ENCODE data around the gene CCDC192.

Gene CCDC192

GRCh38 chr5:127809533-127809932 is 106.3 kb downstream of the CCDC192 start:
- no peak for DNase-seq (ENCODE audit: low spot score)

- no peak for DNase-seq (ENCODE audit: low spot score)
Observed at GRCh38 chr5:127810017-127810416, 106.8 kb downstream of the CCDC192 start.

- DNase-seq (ENCODE audit: low spot score) = no peak
Observed at GRCh38 chr5:127810707-127811490, 107.7 kb downstream of the CCDC192 start.

DNA sequence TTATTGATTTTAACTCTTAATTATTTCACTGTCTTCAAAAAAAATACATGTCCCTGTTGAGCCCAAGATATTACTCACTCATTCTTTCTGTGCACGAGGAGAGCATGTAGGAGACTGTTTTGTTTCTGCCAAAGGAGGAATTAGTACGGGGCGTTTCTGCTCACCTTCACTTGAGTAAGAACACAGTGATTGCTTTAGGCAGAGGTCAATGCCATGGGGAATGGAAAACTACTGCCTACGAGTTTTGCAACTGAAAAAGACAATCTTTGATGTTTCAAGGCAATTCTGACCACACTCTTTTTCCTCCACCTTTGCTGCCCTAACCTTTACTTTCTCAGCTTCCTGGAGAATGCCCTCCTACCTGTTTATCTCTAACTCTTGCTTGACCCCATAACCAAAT is 109.4 kb downstream of the CCDC192 start:
- DNase-seq (ENCODE audit: low spot score) = no peak

GRCh38 chr5:127813633-127814587 is 110.7 kb downstream of the CCDC192 start:
- DNase-seq (ENCODE audit: low spot score) = no peak

DNA sequence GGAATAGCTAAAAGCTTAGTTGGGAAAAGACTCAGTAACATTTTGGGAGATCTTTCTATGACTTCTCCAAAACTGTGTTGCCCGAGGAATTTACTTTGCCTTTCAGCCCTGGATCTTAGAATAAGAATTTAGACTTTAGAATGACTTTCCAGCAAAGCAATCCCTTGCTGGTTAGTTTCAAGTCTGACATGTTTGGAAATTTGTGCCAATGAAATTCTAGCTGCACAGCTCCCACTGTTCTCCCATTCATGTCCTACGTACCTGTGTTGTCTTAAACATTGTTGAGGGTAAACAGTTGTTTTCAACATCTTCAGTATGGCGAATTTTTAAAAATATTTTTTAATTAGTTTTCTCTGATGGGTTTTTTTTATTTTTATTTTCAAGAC is 111.4 kb downstream of the CCDC192 start:
- no peak for DNase-seq (ENCODE audit: low spot score)

DNA sequence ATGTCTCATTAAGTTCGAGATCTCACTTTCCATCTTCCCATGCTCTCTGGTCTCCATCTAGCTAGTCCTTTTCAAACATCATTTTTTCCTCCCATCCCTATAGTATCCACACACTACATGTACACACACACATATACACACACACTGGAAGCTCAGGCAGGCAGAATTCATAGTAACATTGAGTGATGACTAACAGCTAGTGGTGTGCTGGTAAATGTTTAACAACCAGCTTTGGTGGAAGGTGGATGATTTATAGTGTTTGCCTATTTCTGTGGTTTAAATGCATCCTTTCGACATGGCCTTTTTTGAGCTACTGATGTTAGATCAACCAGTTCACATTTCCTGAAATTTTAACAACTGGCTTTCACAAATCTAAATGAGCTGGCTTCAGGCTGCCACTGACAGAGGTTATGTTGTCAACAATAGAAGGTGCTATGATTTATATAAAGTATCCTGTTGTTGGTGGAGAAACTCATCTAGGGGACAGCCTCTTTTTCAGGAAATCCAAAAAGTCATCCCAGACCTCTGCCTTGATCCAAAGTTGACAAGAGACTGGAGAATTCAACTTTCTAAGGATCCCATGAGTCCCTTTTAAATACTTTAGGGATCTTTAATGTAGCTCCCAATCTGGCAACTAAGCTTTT is 117.8 kb downstream of the CCDC192 start:
- no peak for DNase-seq (ENCODE audit: low spot score)

DNA sequence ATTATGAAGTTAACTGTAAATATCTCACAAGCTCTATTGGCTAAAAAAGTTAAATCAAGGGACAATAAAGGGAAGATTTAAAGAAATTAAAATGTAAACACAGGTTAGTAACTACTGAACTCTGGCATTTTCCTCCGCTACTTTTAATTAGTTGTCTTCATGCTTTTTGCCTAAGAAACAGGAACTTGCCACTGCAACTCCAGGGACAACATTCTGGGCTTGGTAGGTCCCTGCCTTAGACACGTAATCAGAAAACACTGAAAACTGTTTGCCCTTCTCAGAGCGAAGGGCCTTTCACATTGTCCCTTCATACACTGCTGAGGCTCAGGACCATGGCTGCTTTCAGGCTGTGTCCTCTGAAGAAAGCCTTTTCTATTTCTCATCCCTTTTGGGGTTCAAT is 118.7 kb downstream of the CCDC192 start:
- no peak for DNase-seq (ENCODE audit: low spot score)

DNA sequence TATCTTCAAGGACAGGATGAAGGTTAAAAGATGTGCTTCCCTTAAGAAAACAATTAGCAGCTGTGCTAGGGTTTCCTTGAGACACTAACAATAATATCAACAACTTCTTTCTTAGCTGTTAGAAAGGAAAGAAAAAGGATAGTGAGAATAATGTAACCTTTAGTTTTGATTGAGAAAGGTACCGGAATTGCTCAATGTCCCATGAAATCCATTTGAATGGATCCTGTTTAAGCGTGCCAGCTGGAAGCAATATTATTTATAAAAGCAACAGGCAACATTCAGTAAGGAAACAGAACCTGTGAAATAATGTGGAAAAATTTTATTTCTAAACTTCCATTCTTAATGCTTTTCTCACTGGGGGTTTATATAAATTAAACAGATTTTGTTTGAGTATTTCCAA is 120.9 kb downstream of the CCDC192 start:
- no peak for DNase-seq (ENCODE audit: low spot score)

DNA sequence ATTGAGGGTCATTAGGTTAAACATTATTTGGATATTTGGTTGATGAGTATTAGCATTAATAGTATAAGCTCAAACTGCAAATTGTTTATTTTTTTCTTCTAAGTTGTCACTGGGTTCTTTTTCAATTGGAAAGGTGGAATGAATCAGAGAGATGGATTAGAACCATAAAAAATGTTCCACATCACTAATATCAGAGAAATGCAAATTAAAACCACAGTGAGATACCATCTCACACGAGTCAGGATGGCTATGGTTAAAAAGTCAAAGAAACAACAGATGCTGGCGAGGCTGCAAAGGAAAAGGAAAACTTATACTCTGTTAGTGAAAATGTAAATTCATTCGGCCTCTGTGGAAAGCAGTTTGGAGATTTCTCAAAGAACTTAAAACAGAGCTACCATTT is 122.8 kb downstream of the CCDC192 start:
- DNase-seq (ENCODE audit: low spot score) = no peak

GRCh38 chr5:127827451-127827850 is 124.3 kb downstream of the CCDC192 start:
- no peak for DNase-seq (ENCODE audit: low spot score)

DNA sequence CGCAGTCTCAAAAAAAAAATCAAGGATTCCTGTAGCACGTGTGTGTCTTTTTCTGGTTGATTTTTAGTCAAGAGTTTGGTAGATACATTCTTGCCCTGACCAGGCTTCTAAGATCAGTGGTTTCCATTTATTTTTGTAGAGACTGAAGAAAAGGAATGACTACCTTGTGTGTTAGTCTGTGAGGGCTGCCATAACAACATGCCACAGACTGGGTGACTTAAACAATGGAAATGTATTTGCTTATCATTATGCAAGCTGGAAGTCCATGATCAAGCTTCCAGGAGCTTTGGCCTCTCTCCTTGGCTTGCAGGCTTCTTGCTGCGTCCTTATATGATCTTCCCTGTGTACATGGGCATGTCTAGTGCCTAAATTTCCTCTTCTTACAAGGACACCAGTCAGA is 127.0 kb downstream of the CCDC192 start:
- DNase-seq (ENCODE audit: low spot score) = no peak

DNA sequence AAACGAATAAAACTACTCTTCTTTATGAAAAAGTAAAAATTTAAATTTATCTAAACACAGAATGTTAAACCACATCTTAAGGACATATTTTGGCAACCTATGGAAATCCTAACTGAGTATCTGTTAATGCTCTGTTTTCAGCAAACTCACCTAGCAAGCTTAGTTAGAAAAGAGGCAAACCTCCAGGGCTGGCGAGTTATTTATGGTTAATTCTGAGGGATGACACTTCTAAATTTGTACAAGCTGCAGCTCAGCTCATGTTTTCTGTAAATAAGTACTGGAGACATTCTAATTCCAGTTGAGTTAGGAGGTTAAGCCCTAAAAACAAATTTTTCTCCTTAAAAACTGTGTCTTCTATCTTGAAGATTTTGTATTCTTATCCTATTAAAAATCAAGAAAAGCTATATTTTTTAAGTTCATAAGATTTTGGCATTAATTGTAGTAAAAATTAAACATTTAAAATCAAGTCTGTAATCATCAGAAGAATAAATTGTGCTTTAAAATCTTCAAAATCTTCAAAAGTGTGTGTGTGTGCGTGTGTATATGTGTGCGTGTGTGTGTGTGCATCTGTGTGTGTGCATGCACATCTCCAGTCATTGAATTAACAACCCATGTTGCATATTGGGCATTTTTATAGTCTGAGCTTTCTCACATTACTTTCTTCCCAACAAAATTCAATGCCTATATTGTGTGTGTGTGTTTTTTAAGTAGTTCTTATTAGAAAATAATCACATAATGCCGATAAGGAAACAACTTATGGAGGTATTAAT is 127.8 kb downstream of the CCDC192 start:
- DNase-seq (ENCODE audit: low spot score) = no peak

- DNase-seq (ENCODE audit: low spot score) = no peak
Observed at GRCh38 chr5:127832067-127832466, 128.9 kb downstream of the CCDC192 start.

DNA sequence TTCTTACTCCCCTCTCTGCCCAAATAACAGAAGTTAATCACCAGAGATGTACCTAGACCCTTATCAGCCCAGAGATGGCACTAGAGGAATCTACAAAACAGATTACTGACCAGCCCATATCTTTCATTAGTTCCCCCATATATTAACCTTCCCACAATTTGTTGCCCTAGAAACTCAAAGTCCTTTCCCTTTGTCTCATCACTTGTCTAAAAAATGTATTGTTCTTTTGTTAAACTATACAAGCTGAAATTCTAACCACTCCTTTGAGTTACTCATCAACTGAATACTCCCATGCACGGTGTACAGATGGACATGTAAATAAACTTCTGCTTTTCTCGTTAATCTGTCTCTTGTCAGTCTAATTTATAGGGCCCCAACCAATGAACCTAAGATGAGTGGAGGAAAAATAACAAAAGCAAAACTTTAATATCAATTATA is 130.9 kb downstream of the CCDC192 start:
- no peak for DNase-seq (ENCODE audit: low spot score)

DNA sequence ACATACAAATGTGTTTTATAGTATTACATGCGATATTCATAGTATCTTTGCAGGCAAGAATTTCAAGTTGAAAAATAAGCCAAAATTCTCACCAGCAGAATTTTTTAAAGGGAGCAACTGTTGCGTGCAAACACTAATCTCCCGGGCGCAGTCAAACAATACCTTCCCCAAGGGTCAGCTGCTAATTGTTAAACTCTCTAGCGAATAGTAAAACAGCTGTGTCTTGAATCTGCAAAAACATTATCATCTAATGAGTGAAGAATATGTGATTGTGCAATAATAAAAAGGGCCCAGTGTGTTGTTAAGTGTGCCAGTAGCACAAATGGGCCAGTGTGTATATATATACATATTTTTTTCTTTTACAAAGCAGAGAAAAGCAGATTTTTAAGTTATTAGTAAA is 131.4 kb downstream of the CCDC192 start:
- DNase-seq (ENCODE audit: low spot score) = no peak

GRCh38 chr5:127838661-127839060 is 135.5 kb downstream of the CCDC192 start:
- DNase-seq (ENCODE audit: low spot score) = no peak

DNA sequence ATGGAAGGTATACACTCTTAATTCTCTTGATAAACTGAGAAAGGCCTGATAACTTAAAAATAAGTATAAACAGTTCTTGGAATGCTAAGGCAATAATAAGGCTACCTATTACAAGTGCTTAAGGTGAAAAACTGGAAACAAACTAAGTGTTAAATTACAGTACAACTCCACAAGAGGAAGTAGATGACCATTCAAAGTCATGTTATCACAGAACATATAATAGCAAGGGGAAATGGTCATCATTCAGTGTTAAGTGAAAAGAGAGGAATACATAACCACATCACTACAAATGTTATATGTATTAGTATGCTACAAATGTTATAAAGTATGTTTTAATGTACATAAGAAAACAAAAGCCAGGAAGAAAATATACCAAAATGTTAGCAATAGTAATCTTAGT is 135.9 kb downstream of the CCDC192 start:
- DNase-seq (ENCODE audit: low spot score) = no peak

GRCh38 chr5:127839496-127840197 is 136.5 kb downstream of the CCDC192 start:
- no peak for DNase-seq (ENCODE audit: low spot score)

DNA sequence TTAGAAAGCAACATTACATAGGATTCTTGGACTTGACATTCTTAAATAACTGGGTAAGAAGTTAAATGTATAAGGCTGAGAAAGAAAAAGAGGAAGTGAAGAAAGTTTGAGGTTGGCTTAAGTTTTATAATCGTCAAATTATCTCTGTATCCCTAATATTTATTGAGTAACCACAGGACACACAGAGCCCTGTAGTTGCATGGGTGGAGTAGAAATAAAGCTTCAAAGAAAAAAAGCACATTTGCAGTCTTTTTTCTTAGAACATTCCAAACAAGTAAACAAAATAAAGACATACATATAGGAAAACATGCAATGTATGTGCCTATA is 137.0 kb downstream of the CCDC192 start:
- DNase-seq (ENCODE audit: low spot score) = no peak

GRCh38 chr5:127840809-127841208 is 137.6 kb downstream of the CCDC192 start:
- DNase-seq (ENCODE audit: low spot score) = no peak

Data from SK-N-DZ (cell line).